KOPT-K1 (cell line): ENCODE results near the gene MRTFA.

Source experiments
- H3K27ac ChIP-seq: fragments of 200-600 bp; sonication (generic); 2 replicates; pipeline ENCODE4 v1.5.1; 2016; ENCODE audit warnings: antibody characterized with exemption, mild to moderate bottlenecking, low read depth, low read length; ENCODE audit not compliant: poor library complexity, severe bottlenecking
- H3K36me3 ChIP-seq: fragments of 200-600 bp; sonication (generic); 2 replicates; pipeline ENCODE4 v1.5.1; 2017; ENCODE audit warnings: antibody characterized with exemption, mild to moderate bottlenecking, low read length, moderate library complexity; ENCODE audit not compliant: insufficient read depth
- H3K9me3 ChIP-seq: fragments of 200-600 bp; sonication (generic); 2 replicates; pipeline ENCODE4 v1.5.1; 2017; ENCODE audit warnings: antibody characterized with exemption, low read length, mild to moderate bottlenecking; ENCODE audit not compliant: insufficient read depth, poor library complexity, severe bottlenecking

Gene MRTFA

GRCh38 chr22:40482886-40483285, 153.6 kb downstream of the MRTFA start:
- Histone ChIP-seq H3K9me3 (no peaks in the 10 kb centered on the region), H3K27ac (no peak overlapping the region), H3K36me3 (peaks cover 13% of the 10 kb centered on the region; the same call in 1 of the 2 replicates)

GRCh38 chr22:40482391-40482790, 154.1 kb downstream of the MRTFA start:
- no peak overlapping the region for H3K27ac ChIP-seq
- peaks cover 13% of the 10 kb centered on the region; the same call in 1 of the 2 replicates for H3K36me3 ChIP-seq

GRCh38 chr22:40480996-40481395, 155.5 kb downstream of the MRTFA start:
- 0 out of 2 replicates have a peak, but pooled peaks cover 10% of the 10 kb centered on the region for H3K36me3 ChIP-seq
- no peak overlapping the region for H3K27ac ChIP-seq
- H3K9me3 ChIP-seq: no peaks in the 10 kb centered on the region

More at GRCh38 chr22:40482391-40482790, 154.1 kb downstream of the MRTFA start:
- no peaks in the 10 kb centered on the region for H3K9me3 ChIP-seq

GRCh38 chr22:40479887-40480538, 156.5 kb downstream of the MRTFA start:
- 0 out of 2 replicates have a peak, but pooled peaks cover 2% of the 10 kb centered on the region for H3K36me3 ChIP-seq
- no peak overlapping the region for H3K27ac ChIP-seq
- no peaks in the 10 kb centered on the region for H3K9me3 ChIP-seq

GRCh38 chr22:40479126-40479800, 157.3 kb downstream of the MRTFA start:
- H3K9me3 ChIP-seq: no peaks in the 10 kb centered on the region
- H3K27ac ChIP-seq: no peak overlapping the region
- 0 out of 2 replicates have a peak, but pooled peaks cover 5% of the 10 kb centered on the region for H3K36me3 ChIP-seq

- Histone ChIP-seq H3K27ac (no peak overlapping the region), H3K36me3 (0 out of 2 replicates have a peak, but pooled peaks cover 5% of the 10 kb centered on the region), H3K9me3 (no peaks in the 10 kb centered on the region)
Measured at GRCh38 chr22:40478338-40479125, 158.0 kb downstream of the MRTFA start.

GRCh38 chr22:40477683-40478337, 158.7 kb downstream of the MRTFA start:
- Histone ChIP-seq H3K9me3 (no peaks in the 10 kb centered on the region), H3K36me3 (0 out of 2 replicates have a peak, but pooled peaks cover 5% of the 10 kb centered on the region), H3K27ac (no peak overlapping the region)

- Histone ChIP-seq H3K9me3 (no peaks in the 10 kb centered on the region), H3K36me3 (0 out of 2 replicates have a peak, but pooled peaks cover 5% of the 10 kb centered on the region), H3K27ac (no peak overlapping the region)
Measured at GRCh38 chr22:40476341-40476740, 160.2 kb downstream of the MRTFA start.

- Histone ChIP-seq H3K27ac (no peak overlapping the region), H3K36me3 (0 out of 2 replicates have a peak, but pooled peaks cover 5% of the 10 kb centered on the region), H3K9me3 (no peaks in the 10 kb centered on the region)
Measured at GRCh38 chr22:40473703-40474102, 162.8 kb downstream of the MRTFA start.

- H3K36me3 ChIP-seq: 0 out of 2 replicates have a peak, but pooled peaks cover 5% of the 10 kb centered on the region
- no peaks in the 10 kb centered on the region for H3K9me3 ChIP-seq
- no peak overlapping the region for H3K27ac ChIP-seq
Measured at GRCh38 chr22:40472579-40472978, 163.9 kb downstream of the MRTFA start.

GRCh38 chr22:40472051-40472450, 164.5 kb downstream of the MRTFA start:
- H3K27ac ChIP-seq: no peak overlapping the region
- H3K36me3 ChIP-seq: 0 out of 2 replicates have a peak, but pooled peaks cover 5% of the 10 kb centered on the region

GRCh38 chr22:40469181-40469580, 167.3 kb downstream of the MRTFA start:
- H3K36me3 ChIP-seq: no peaks in the 10 kb centered on the region
- H3K27ac ChIP-seq: no peak overlapping the region
- no peaks in the 10 kb centered on the region for H3K9me3 ChIP-seq

More at GRCh38 chr22:40472051-40472450, 164.5 kb downstream of the MRTFA start:
- no peaks in the 10 kb centered on the region for H3K9me3 ChIP-seq

GRCh38 chr22:40468616-40469015, 167.9 kb downstream of the MRTFA start:
- Histone ChIP-seq H3K27ac (no peak overlapping the region), H3K9me3 (no peaks in the 10 kb centered on the region)

GRCh38 chr22:40466976-40467375, 169.5 kb downstream of the MRTFA start:
- Histone ChIP-seq H3K27ac (no peak overlapping the region), H3K36me3 (no peaks in the 10 kb centered on the region), H3K9me3 (no peaks in the 10 kb centered on the region)

More at GRCh38 chr22:40468616-40469015, 167.9 kb downstream of the MRTFA start:
- H3K36me3 ChIP-seq: no peaks in the 10 kb centered on the region
